Activated naive CD8-positive, alpha-beta T cell treated with anti-CD3 and anti-CD28 coated beads for 36 hours (primary cell): ENCODE data around the gene COG3. TPM values are rescaled to one million over a fixed set of nuclear protein-coding genes. Genes with fewer than 3 reads are reported as not detected.

Experiments
- DNase-seq: peaks from one replicate; pipeline ENCODE4 v3.0.0; 2021
- H3K27ac Mint-ChIP-seq: one replicate; pipeline ENCODE4 v1.8.0; 2022; ENCODE audit warnings: mild to moderate bottlenecking, moderate library complexity, mixed read lengths
- H3K27me3 Mint-ChIP-seq: one replicate; pipeline ENCODE4 v1.8.0; 2022; ENCODE audit warnings: mild to moderate bottlenecking, mixed read lengths
- H3K36me3 Mint-ChIP-seq: one replicate; pipeline ENCODE4 v1.8.0; 2021; ENCODE audit warnings: mild to moderate bottlenecking, mixed read lengths
- H3K4me1 Mint-ChIP-seq: one replicate; pipeline ENCODE4 v1.8.0; 2021; ENCODE audit warnings: mixed read lengths
- H3K4me3 Mint-ChIP-seq: one replicate; pipeline ENCODE4 v1.8.0; 2022; ENCODE audit warnings: mild to moderate bottlenecking, moderate library complexity, mixed read lengths
- H3K9me3 Mint-ChIP-seq: one replicate; pipeline ENCODE4 v1.8.0; 2022; ENCODE audit warnings: mixed read lengths
- total RNA-seq, 2 experiments: library from RNA; stranded (reverse); gene quantifications; one replicate each; pipeline ENCODE4 v1.2.3, GENCODE V29; 2021

Gene COG3
- total RNA-seq, 2 experiments from 2014 or later, result 17.1 to 17.4 TPM

- no peaks in the 10 kb centered on the region for H3K27me3 Mint-ChIP-seq
- no peaks in the 10 kb centered on the region for H3K36me3 Mint-ChIP-seq
- DNase-seq, result no peak
- H3K27ac Mint-ChIP-seq, result no peak overlapping the region
- H3K4me1 Mint-ChIP-seq, result no peaks in the 10 kb centered on the region
- no peak overlapping the region for H3K4me3 Mint-ChIP-seq
- no peaks in the 10 kb centered on the region for H3K9me3 Mint-ChIP-seq
Measured at GRCh38 chr13:45584816-45585215, 120.1 kb downstream of the COG3 start.

Other genes with a start within 250 kb of the COG3 start
- 1,000 to 10,000 TPM; 3,217 to 3,223 TPM for gene TPT1, start 123.8 kb upstream of the COG3 start, total RNA-seq
- 10 to 100 TPM; 21.7 to 22.0 TPM for gene SLC25A30, start 46.6 kb upstream of the COG3 start, total RNA-seq
- gene ERICH6B, start 150.8 kb downstream of the COG3 start, total RNA-seq, result not detected
- gene CBY2, start 237.4 kb downstream of the COG3 start, total RNA-seq, result not detected